GM12878 (cell line): ENCODE results near the gene CYB5R3. TPM values are rescaled to one million over a fixed set of nuclear protein-coding genes. Genes with fewer than 3 reads are reported as not detected.
"Not testable (repeated sequence)": the region's sequence is repeated elsewhere in the genome, so short reads cannot be mapped to it uniquely, and the experiment has no call there.

ENCODE experiments used
- ATAC-seq: fragments of 200-7000 bp; cut with Tn5 transposase; 3 replicates; pipeline ENCODE4 v1.9.1; 2020; ENCODE audit warnings: mild to moderate bottlenecking, moderate library complexity
- BruUV-seq: library from RNA; stranded (reverse); fragments of 400-500 nt; replicated peaks from 2 replicates; lab custom pipeline; 2021; lab: Mats Ljungman, UMichigan
- CTCF ChIA-PET: fragments of 300-600 bp; sonication (Branson Sonifier 250); formaldehyde crosslinking; extraction: SDS; loops from one replicate; lab custom pipeline; 2021; ENCODE audit warnings: inconsistent platforms; lab: Yijun Ruan, JAX
- POLR2A ChIA-PET: fragments of 350-600 bp; formaldehyde crosslinking; extraction: SDS; loops from one replicate; lab custom pipeline; 2021; ENCODE audit warnings: inconsistent platforms; lab: Charles Lee
- RAD21 ChIA-PET: fragments of 300-600 bp; sonication (Branson Sonifier 250); formaldehyde crosslinking; loops from one replicate; lab custom pipeline; 2023; ENCODE audit warnings: antibody characterized with exemption; ENCODE audit not compliant: unreplicated experiment; lab: Charles Lee
- SMC1A ChIA-PET: fragments of 300-600 bp; sonication (Branson Sonifier 250); formaldehyde crosslinking; loops from one replicate; lab custom pipeline; 2023; ENCODE audit not compliant: unreplicated experiment, uncharacterized antibody; lab: Charles Lee
- DNase-seq: peaks from one replicate; pipeline ENCODE4 v3.0.0-alpha.2; 2011; ENCODE audit warnings: low read depth, low spot score
- FAIRE-seq: peaks from 3 replicates; lab custom pipeline; 2011; peaks lifted over from hg19 to GRCh38; lab: Jason Lieb, UNC
- H2AFZ ChIP-seq: 2 replicates; pipeline ENCODE4 v1.6.0; 2011; ENCODE audit warnings: low read depth, low read length, control low read depth; ENCODE audit not compliant: control insufficient read depth
- H3K27ac ChIP-seq: 2 replicates; pipeline ENCODE4 v1.5.1; 2011; ENCODE audit warnings: control low read depth; ENCODE audit not compliant: control insufficient read depth, insufficient read depth
- H3K27me3 ChIP-seq, 2 experiments: replicated peaks in 1 of 2; 2 replicates each; pipeline versions ENCODE4 v1.6.0 to v1.6.1; 2011; ENCODE audit warnings: low read length in 1 of 2; ENCODE audit not compliant: control insufficient read depth in 2 of 2, insufficient read depth in 2 of 2
- H3K36me3 ChIP-seq, 2 experiments: 2 replicates each; pipeline ENCODE4 v1.5.1; 2011; ENCODE audit warnings: low read length in 1 of 2; ENCODE audit not compliant: control insufficient read depth in 2 of 2, insufficient read depth in 2 of 2
- H3K4me1 ChIP-seq: 2 replicates; pipeline ENCODE4 v1.6.1; 2011; ENCODE audit warnings: mild to moderate bottlenecking, low read length, moderate library complexity, mixed read lengths; ENCODE audit not compliant: control insufficient read depth, insufficient read depth
- H3K4me2 ChIP-seq: 2 replicates; pipeline ENCODE4 v1.6.0; 2011; ENCODE audit warnings: control low read depth; ENCODE audit not compliant: control insufficient read depth, insufficient read depth
- H3K4me3 ChIP-seq: fragments of 200-600 bp; sonication (generic); 2 replicates; pipeline ENCODE4 v1.5.1; 2016
- H3K79me2 ChIP-seq: 2 replicates; pipeline ENCODE4 v1.6.0; 2011; ENCODE audit warnings: low read length; ENCODE audit not compliant: control insufficient read depth, insufficient read depth
- H3K9ac ChIP-seq: 2 replicates; pipeline ENCODE4 v1.8.0; 2011; ENCODE audit warnings: low read length, control low read depth, mixed read lengths; ENCODE audit not compliant: control insufficient read depth, insufficient read depth
- H3K9me3 ChIP-seq: replicated peaks from 3 replicates; pipeline ENCODE4 v1.5.1; 2011; ENCODE audit warnings: mild to moderate bottlenecking, low read length; ENCODE audit not compliant: control insufficient read depth, insufficient read depth
- H4K20me1 ChIP-seq: 2 replicates; pipeline ENCODE4 v1.6.0; 2011; ENCODE audit not compliant: control insufficient read depth, insufficient read depth
- BCL11A ChIP-seq: IDR thresholded peaks from 2 replicates; pipeline ENCODE4 v1.6.1; 2011; ENCODE audit warnings: low read depth, low read length
- CHD4 ChIP-seq: fragments of 200-600 bp; sonication (generic); IDR thresholded peaks from 2 replicates; pipeline ENCODE4 v1.6.1; 2016; ENCODE audit warnings: mild to moderate bottlenecking
- HCFC1 ChIP-seq: fragments of 150-350 bp; IDR thresholded peaks from 2 replicates; pipeline ENCODE4 v1.6.1; 2014; ENCODE audit warnings: low read length
- IKZF2 ChIP-seq, 2 experiments: fragments of 450-650 bp; IDR thresholded peaks; 2 replicates each; pipeline ENCODE4 v1.6.1; 2017; ENCODE audit warnings: mild to moderate bottlenecking in 2 of 2, moderate library complexity in 2 of 2
- MXI1 ChIP-seq: fragments of 150-350 bp; IDR thresholded peaks from 2 replicates; pipeline ENCODE4 v1.6.1; 2011; ENCODE audit warnings: low read depth, mild to moderate bottlenecking, inconsistent platforms, low read length, improper control_type of control experiment
- NFYA ChIP-seq: IDR thresholded peaks from 2 replicates; pipeline ENCODE4 v1.6.1; 2011; ENCODE audit warnings: low read depth, mild to moderate bottlenecking, low read length, improper control_type of control experiment, borderline replicate concordance
- TBL1XR1 ChIP-seq: IDR thresholded peaks from 2 replicates; pipeline ENCODE4 v1.6.1; 2012; ENCODE audit warnings: low read depth, low read length, improper control_type of control experiment
- WRNIP1 ChIP-seq: IDR thresholded peaks from 2 replicates; pipeline ENCODE4 v1.6.1; 2011; ENCODE audit warnings: low read depth, low read length, improper control_type of control experiment, borderline replicate concordance
- ZNF274 ChIP-seq: IDR thresholded peaks from one replicate; pipeline ENCODE4 v1.8.0; 2011; ENCODE audit not compliant: insufficient read length, insufficient read depth
- WGBS: methylation state at CpG from one replicate; pipeline ENCODE4 v1.1.6; 2016; ENCODE audit warnings: low lambda C conversion rate; ENCODE audit not compliant: insufficient replicate concordance, insufficient coverage; ENCODE audit errors: missing lambda C conversion rate; 5-methylcytosine and 5-hydroxymethylcytosine counted together
- in situ Hi-C: fragments of 300-500 bp; cut with MboI; formaldehyde crosslinking; loops from 9 replicates; pipeline ENCODE4 v1.14.3; 2018; ENCODE audit warnings: mixed read lengths
- intact Hi-C: fragments of 100-400 bp; cut with micrococcal nuclease; formaldehyde crosslinking; loops from one replicate; pipeline ENCODE4 v1.14.2; 2022; ENCODE audit not compliant: unreplicated experiment
- polyA plus RNA-seq, 11 experiments: library from polyadenylated mRNA; depleted of rRNA in 4 of 11; unstranded in 6 of 11; stranded (reverse) in 5 of 11; fragments of >200 nt; fragmentation: Nextera tagmentation in 4 of 11; fragmentation: Illumina TruSeq in 1 of 11; extraction: Ambion mirVana in 4 of 11; extraction: Trizol in 1 of 11; gene quantifications; 1 replicate in 1 of 11; 2 replicates in 10 of 11; pipeline versions ENCODE4 v1.2.1 to v1.2.3, GENCODE V29; 2011 to 2016; ENCODE audit warnings: inconsistent platforms in 2 of 11, missing spikeins in 2 of 11, low read depth in 1 of 11
- total RNA-seq, 4 experiments: library from RNA; depleted of rRNA in 3 of 4; stranded (reverse); fragments of >200 nt in 3 of 4; fragmentation: Illumina TruSeq in 1 of 4; extraction: Trizol in 1 of 4; gene quantifications; 2 replicates each; pipeline versions ENCODE4 v1.2.1 to v1.2.3, GENCODE V29; 2013 to 2021
- TF ChIP-seq, protein P1 (sequence below): IDR thresholded peaks from 2 replicates; pipeline ENCODE4 v1.6.1; 2012; ENCODE audit warnings: low read depth, low read length, improper control_type of control experiment
- TF ChIP-seq, protein P2 (sequence below): IDR thresholded peaks from 2 replicates; pipeline ENCODE4 v1.6.1; 2012; ENCODE audit warnings: mild to moderate bottlenecking, low read depth, low read length

CYB5R3 gene
- total and polyA plus RNA-seq, 10 of the 15 experiments (the other 5 are each of a cell fraction or from before 2014, with no cell fraction given) = 2.0 to 119 (median 67.8) TPM

DNA sequence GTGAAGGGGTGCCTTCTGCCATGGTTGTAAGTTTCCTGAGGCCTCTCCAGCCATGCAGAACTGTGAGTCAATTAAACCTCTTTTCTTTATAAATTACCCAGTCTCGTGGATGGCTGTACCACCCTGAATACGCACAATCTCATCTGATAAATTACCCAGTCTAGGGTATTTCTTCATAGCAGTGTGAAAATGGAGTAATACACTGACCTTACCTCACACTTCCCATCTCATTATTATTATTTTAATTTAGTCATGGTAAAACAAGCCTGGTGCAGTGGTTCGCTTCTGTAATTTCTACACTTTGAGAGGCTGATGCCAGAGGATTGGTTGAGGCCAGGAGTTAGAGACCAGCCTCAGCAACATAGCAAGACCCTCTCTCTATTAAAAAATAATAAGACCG lies 30.5 kb upstream of the CYB5R3 start (continued):
- TF ChIP-seq BCL11A (no peak), CHD4 (no peak), NFYA (no peak), TBL1XR1 (no peak)
- TF ChIP-seq, all 136 proteins: peak for 0

DNA sequence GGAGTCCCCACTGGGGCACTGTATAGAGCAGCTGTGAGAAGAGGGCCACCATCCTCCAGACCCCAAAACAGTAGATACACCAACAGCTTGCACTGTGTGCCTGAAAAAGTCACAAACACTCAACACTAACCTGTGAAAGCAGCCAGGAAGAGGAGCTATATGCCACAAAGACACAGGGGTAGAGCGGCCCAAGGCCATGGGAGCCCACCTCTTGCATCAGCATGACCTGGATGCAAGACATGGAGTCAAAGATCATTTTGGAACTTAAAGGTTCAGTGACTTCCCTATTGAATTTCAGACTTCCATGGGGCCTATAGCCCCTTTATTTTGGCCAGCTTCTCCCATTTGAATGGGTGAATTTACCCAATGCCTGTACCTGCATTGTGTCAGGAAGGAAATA lies 29.7 kb upstream of the CYB5R3 start:
- 35% methylated on average over 1 of the region's 1 CpG for WGBS
- H3K9ac ChIP-seq = no peak overlapping the region
- H3K27ac ChIP-seq = no peak overlapping the region
- no peaks in the 10 kb centered on the region for H3K79me2 ChIP-seq
- intact Hi-C loops (no loop called here), in situ Hi-C loops (no loop called here)
- H4K20me1 ChIP-seq = no peaks in the 10 kb centered on the region
- ChIA-PET POLR2A (no interaction called here), SMC1A (no interaction called here), RAD21 (no interaction called here), CTCF (interaction anchor here (1.0 kb wide), 1 partner anchor 10 kb away, joined by 3 read pairs; no protein-coding TSS in a partner anchor)
- FAIRE-seq (no peak), DNase-seq (no peak), ATAC-seq (no peak)
- TF ChIP-seq HCFC1 (no peak), ZNF274 (no peak), MXI1 (no peak), WRNIP1 (no peak), IKZF2 (IDR thresholded peaks at IDR 0.05) (no peak)
- TF ChIP-seq, protein P1, sequence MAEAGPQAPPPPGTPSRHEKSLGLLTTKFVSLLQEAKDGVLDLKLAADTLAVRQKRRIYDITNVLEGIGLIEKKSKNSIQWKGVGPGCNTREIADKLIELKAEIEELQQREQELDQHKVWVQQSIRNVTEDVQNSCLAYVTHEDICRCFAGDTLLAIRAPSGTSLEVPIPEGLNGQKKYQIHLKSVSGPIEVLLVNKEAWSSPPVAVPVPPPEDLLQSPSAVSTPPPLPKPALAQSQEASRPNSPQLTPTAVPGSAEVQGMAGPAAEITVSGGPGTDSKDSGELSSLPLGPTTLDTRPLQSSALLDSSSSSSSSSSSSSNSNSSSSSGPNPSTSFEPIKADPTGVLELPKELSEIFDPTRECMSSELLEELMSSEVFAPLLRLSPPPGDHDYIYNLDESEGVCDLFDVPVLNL = no peak
- TF ChIP-seq, protein P2, sequence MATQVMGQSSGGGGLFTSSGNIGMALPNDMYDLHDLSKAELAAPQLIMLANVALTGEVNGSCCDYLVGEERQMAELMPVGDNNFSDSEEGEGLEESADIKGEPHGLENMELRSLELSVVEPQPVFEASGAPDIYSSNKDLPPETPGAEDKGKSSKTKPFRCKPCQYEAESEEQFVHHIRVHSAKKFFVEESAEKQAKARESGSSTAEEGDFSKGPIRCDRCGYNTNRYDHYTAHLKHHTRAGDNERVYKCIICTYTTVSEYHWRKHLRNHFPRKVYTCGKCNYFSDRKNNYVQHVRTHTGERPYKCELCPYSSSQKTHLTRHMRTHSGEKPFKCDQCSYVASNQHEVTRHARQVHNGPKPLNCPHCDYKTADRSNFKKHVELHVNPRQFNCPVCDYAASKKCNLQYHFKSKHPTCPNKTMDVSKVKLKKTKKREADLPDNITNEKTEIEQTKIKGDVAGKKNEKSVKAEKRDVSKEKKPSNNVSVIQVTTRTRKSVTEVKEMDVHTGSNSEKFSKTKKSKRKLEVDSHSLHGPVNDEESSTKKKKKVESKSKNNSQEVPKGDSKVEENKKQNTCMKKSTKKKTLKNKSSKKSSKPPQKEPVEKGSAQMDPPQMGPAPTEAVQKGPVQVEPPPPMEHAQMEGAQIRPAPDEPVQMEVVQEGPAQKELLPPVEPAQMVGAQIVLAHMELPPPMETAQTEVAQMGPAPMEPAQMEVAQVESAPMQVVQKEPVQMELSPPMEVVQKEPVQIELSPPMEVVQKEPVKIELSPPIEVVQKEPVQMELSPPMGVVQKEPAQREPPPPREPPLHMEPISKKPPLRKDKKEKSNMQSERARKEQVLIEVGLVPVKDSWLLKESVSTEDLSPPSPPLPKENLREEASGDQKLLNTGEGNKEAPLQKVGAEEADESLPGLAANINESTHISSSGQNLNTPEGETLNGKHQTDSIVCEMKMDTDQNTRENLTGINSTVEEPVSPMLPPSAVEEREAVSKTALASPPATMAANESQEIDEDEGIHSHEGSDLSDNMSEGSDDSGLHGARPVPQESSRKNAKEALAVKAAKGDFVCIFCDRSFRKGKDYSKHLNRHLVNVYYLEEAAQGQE = no peak
- no peaks in the 10 kb centered on the region for H3K27me3 ChIP-seq
- no peaks in the 10 kb centered on the region for H3K36me3 ChIP-seq
- peaks cover 18% of the 10 kb centered on the region; the same call in 2 of the 3 replicates for H3K9me3 ChIP-seq
- no peak overlapping the region for H2AFZ ChIP-seq
- no TSS peak for BruUV-seq
- no peak overlapping the region for H3K4me3 ChIP-seq
- no peak overlapping the region for H3K4me2 ChIP-seq
- no peaks in the 10 kb centered on the region for H3K4me1 ChIP-seq

DNA sequence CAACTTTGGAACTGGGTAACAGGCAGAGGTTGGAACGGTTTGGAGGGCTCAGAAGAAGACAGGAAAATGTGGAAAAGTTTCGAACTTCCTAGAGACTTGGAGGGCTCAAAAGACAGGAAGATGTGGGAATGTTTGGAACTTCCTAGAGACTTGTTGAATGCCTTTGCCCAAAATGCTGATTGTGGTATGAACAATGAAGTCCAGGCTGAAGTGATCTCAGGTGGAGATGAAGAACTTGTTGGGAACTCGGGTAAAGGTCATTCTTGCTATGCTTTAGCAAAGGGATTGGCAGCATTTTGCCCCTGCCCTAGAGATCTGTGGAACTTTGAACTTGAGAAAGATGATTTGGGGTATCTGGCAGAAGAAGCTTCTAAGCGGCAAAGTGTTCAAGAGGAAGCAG lies 28.7 kb upstream of the CYB5R3 start:
- intact Hi-C loops = not testable (repeated sequence)
- SMC1A ChIA-PET = interaction anchor here (0.6 kb wide), 1 partner anchor 145 kb away, joined by 4 read pairs; no protein-coding TSS in a partner anchor

More for the DNA sequence above, 28.7 kb upstream of the CYB5R3 start:
- H3K9ac ChIP-seq, H3K4me2 ChIP-seq, H4K20me1 ChIP-seq, H3K4me3 ChIP-seq, CTCF ChIA-PET, H3K27me3 ChIP-seq, DNase-seq, RAD21 ChIA-PET, FAIRE-seq, H3K79me2 ChIP-seq, H3K27ac ChIP-seq, BruUV-seq, H3K4me1 ChIP-seq, POLR2A ChIA-PET, H3K36me3 ChIP-seq, H2AFZ ChIP-seq, ATAC-seq, in situ Hi-C loops: not testable (repeated sequence)
- H3K9me3 ChIP-seq = peaks cover 18% of the 10 kb centered on the region; the same call in 2 of the 3 replicates
- WGBS = 46% methylated on average over 4 of the region's 4 CpGs
